HG03066 (cell line): ENCODE data around the gene TMC3.

Experiments used
- ATAC-seq: cut with Tn5 transposase; IDR thresholded peaks from one replicate; pipeline ENCODE4 v1.9.1; 2021; ENCODE audit warnings: low read depth; ENCODE audit not compliant: unreplicated experiment

Gene TMC3

DNA sequence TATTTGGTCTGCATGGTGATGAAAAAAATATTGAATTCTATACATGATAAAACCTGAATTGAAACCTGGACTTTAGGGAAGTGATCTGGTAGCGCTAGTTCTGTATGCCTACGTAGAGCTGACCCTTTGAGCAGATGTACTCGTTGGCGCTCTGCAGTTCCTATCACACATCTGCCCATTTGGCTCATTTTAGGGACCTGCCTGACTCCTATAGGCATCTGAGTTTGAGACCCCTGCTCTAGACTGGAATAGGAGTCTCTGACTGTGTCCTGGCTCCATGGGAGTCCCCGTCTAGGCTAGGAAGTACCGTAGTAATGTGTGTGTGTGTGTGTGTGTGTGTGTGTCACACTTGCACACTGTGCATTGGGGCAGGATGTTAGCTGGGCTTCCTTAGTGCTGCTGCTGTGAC, 71.3 kb downstream of the TMC3 start:
- ATAC-seq, result no peak

DNA sequence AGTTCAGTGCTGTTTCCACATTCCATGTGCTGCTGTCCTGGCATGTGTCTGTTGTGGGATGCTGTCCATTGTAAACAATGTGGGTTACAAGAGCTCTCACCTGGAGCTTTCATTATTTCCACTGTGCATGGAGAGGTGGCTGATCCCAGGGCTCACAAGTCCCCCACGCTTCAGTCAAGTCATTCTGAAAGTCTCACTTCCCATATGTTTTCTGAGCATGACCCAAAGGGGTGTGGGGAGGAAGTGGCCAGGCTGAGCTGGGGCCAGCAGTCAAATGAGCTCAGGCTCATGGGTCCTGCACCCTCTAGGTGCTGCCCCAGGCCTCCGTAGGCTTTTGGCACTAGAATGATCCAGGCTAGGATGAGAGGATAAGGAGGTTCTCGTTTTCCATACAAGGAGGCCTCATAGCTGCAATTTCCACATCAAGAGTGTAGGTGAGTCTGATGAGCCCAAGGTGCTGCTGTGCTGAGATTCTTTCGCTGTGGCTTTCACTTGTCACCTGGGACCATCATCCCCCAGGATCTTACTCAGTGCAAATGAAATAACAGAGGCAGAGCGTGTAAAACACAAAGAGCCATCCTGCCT, 72.1 kb downstream of the TMC3 start:
- peak; percentile 77 for ATAC-seq

DNA sequence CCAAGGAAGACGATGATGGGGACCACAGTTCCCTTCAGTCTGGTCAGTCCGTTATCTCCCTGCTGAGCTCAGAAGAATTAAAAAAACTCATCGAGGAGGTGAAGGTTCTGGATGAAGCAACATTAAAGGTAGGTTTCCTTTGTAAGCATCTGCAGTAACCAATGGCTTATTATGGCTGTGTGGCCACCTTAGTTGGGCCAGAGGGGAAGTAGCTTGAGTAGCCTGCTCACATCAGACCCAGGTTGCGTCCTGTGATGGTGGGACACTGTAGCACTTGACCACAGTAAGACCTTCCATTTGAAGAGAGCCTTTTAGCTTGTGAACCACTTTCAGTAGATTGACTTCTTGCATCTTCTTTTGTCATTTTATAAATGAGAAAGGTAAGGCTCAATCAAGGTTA, 72.6 kb downstream of the TMC3 start:
- ATAC-seq, result peak; percentile 16

DNA sequence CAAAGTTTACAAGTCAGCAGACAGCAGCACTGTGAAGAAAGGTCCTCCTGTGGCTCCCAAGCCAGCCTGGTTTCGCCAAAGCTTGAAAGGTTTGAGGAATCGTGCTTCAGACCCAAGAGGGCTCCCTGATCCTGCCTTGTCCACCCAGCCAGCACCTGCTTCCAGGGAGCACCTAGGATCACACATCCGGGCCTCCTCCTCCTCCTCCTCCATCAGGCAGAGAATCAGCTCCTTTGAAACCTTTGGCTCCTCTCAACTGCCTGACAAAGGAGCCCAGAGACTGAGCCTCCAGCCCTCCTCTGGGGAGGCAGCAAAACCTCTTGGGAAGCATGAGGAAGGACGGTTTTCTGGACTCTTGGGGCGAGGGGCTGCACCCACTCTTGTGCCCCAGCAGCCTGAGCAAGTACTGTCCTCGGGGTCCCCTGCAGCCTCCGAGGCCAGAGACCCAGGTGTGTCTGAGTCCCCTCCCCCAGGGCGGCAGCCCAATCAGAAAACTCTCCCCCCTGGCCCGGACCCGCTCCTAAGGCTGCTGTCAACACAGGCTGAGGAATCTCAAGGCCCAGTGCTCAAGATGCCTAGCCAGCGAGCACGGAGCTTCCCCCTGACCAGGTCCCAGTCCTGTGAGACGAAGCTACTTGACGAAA, 74.3 kb downstream of the TMC3 start:
- no peak for ATAC-seq

DNA sequence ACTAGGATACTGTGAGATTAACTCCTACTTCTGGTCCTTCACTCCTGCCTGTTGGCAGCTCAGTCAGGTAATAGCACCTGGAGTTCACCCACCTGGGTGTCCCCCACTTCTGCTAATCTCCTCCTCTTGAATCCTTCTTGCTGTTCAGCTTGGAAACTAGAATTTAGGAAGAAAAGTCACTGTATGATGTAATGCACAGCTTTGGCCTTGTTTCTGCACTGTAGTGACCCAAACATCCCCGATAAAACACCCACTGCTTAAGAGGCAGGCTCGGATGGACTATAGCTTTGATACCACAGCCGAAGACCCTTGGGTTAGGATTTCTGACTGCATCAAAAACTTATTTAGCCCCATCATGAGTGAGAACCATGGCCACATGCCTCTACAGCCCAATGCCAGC, 74.9 kb downstream of the TMC3 start:
- ATAC-seq, result no peak

DNA sequence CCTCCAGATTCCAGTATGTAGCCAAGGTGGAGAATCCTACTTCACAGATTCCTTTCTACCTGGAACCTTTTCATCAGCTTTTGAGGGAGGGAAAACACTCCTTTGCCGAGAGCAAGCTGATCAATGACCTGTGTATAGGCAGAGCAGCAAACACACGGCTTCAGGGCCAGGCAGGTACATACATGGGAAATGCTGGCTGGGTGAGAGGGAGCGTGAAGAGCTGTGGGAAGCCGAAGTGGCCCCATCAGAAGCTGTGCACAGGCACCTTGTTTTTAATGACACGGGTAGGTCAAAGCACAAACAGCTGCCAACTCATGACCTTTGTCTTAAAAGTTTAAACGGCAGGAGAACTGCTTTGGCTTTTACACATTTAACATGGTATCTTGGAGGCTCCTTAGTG, 75.4 kb downstream of the TMC3 start:
- ATAC-seq, result no peak

DNA sequence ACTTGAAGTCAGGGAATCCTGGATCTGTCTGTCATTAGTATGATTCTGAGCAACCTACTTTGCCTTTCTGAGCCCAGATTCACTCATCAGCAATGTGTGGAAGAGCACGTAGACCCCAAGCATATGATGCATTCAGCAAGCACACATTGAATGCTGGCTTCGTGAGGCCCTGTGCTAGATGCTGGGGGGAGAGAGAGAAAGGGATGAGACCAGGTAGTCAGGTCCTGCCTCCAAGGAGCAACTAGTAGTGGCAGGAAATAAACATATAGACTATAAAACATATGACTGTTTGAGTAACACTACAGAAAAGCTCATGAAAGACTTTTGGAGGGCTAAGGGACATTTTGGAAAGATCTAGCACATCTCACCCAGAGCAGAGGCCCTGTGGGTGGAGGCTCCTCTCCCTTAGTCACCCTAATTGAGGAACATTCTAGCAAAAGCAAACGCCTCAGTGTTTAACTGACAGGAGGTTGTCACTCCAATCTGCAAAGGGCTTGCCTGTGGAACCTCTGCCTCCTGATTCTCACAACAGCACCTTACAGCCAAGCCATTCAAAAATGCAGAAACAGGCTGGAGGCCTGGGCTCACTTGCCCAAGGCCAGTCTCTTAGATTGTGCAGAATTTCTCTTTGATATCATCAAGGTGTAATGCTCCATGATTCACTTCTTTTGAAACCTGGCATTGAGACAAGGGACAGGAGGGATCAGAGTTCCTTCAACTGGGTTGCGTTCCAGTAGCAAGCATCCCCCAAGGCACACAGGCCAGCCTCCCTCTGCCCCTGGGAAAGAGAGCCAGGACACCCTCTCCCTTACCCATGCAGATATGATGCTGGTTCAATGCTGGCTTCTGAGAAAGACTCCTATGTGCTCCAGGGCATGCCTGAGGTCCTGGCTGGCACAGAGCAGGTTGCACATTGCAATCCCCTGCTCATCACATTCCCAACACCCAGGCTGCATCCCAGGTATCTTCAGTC, 76.1 kb downstream of the TMC3 start:
- ATAC-seq, result no peak

DNA sequence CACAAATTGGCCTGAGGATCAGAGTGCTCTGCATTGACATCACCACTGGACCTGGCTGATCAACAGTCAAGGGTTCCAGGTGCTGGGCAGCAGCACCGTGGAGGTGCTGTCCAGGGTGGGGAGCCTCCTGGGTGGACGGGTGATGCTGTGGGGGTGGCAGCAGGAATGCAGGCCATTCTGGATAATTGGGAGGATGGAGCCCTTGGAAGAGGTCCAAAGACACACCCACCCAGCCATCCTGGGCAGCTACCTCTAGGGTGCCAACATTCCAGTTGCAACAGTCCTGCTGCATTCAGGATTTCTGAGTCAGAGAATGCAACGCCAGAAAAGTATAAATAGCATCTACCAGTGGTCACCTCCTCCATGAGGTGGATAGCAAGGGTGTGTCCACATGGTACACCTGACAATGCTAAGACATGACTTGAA, 76.9 kb downstream of the TMC3 start:
- ATAC-seq, result no peak

DNA sequence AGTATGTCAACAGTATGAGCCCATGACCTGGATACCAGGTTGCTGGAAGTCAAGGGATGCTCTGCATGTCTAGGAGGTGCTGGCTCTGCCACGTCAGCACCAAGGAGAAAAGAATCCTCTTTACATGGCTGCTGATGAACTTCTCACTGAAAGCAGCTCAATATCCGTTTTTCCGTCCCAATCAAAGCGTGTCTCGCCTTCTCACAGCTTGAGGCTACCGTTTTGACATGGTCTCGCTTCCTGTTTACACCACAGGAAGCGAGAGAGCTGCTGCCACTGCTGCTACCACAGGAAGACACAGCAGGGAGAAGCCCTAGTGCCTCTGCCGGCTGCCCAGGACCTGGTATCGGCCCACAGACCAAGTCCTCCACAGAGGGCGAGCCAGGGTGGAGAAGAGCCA, 77.3 kb downstream of the TMC3 start:
- ATAC-seq, result peak; percentile 31

DNA sequence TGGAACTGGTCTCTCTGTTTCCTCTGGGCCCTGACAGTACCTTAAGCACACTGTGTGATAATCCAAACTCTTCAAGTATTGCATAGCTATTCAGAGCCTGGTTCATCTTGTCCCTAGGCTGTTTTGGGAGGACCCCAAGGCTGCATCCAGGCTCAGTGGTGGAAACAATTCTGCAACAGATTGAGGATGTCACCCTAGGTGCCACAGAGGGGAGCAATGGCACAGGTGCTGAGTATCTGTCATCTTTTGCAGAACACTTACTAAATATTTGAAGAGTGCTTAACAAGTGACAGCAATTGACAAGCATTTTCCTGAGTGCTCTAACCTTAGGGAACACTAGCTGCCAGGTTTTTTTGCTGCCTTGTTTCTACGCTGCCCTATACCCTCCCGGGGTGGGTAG, 77.8 kb downstream of the TMC3 start:
- ATAC-seq, result no peak

DNA sequence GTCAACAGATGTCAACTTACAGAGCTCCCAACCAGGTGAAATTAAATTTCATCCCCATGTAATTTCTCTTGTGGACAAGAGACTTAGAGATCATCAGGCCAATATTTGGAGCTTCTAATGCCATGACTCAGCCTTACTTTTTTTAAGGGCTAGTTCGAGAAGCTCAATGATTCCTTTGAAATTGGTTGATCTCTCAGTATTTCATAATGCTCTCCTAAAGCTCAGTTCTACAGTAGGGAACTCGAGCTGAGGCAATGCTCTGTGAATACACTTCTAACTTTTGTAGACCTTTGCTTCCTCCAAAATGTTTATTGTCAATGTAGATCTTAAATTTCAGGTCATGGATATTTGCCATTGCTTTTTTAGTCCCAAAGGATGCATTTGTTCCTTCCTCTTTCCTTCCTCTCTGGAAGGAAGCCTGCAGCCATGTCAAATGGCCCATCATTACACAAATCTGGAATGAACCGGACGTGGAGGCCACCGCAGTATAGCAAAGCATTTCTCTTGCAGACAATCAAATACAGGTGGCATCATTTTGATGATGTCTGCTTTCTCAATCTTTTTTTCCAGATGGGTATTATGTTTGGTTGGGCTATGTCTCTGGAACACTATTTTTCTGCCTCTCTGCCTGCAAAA, 78.4 kb downstream of the TMC3 start:
- ATAC-seq, result no peak

DNA sequence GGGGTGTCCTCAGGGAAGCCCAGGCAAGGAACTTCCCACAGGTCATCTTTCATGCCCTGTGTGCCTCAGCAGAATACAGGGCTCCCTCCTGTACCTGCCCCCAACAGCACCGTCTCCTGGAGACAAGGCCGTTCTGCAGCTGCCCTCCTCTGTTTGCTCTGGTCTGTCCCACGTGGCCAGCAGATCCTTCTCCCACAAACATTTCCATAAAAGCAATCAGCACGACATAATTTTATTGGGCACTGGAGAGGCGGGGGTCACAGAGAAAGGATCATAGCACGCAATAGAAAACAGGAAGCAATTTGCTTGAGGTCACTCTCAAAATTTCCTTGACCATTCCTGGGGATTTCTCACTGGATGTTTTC, 79.5 kb downstream of the TMC3 start:
- ATAC-seq, result no peak

DNA sequence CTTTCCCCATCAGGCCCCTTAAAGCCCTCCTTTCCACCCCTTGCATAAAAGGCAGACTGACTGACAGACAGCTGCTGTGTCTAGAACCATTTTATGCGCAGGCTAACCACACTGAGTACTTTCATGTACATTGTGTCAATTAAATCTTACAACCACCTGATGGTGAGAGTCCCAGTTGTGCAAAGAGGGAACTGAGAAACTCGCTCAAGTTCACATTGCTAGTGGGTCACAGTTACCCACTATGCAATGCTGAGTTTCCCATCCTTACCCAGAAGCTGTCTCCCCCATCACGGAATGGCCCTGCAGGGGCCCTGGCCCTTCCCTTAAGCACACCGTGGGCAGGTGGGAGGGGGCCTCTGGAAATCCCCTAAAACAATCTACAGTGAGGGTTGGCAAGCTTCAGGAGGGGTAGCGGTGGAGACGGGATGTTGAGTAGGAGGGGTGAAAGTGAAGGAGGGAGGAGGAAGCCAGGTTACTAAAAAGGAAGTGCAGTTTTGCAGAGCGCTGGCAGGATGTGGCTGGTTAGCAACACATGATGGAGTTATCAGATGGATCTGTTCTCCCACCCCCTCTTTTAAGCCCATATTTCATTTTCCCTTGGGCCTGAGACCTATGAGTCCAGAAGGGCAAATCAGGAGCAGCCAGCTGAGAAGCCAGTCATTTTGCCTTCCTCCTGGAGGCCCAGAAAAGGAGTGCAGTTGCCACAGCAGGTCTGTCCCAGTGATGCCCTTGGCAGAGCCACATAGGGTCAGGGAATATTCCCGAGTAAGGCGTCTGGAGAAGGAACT, 80.1 kb downstream of the TMC3 start:
- peak; percentile 57 for ATAC-seq

DNA sequence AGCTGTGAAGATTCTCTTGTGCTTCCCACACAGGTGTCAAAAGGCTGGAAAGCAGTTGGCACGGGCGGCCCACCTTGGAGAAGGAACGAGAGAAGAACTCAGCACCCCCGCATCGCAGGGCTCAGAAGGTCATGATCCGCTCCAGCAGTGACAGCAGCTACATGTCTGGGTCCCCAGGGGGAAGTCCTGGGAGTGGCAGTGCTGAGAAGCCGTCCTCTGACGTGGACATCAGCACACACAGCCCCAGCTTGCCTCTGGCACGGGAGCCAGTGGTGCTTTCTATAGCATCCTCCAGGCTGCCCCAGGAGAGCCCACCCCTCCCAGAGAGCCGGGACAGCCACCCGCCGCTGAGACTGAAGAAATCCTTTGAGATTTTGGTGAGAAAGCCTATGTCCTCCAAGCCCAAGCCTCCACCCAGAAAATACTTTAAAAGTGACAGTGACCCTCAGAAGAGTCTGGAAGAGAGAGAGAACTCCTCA, 81.5 kb downstream of the TMC3 start:
- peak; percentile 38 for ATAC-seq

DNA sequence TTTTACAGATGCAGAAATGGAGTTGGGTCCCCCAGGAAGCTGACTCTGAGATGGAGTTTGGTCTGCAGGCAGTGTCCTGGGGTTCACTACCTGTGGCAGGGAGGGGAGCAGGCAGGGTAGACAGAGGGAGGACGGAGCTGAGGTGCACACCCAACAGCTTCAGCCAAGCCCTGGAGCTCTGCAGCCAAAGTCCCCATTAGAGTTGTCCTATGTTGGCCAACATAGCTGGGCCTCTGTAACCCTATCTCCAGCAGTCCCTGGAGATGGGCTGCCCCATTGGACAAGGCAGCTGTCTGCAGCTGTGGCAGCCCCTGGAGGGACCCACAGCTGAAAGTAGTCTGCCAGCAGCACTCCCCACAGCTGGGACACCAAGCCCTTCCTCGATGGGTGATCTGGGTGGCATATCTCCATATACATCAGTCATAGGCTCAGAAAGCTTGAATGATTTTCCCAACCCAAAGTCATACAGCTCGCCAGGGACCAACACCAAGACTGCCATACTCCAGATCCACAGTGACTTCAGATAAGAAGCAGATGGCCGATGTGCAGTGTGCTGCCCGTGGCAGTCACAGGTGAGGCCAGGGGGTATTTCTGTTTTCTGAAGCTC, 82.0 kb downstream of the TMC3 start:
- peak; percentile 0 for ATAC-seq

DNA sequence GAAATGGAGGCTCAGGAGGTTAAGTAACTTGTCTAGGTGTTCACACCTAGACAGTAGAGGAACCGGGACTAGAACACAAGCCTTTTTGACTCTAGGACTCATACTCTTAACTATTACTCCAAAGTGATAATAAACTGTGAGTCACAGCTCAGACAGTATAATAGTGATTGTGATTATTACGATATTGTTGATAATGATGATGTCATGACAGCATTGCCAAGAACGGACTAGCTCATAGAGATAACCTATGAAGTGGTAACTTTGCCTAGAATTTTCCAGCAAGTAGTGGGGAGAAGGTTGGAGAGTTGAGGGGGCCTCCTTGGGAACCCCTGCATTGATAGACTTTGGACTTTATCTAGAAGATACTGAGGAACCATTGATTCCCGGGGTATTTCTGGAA, 84.1 kb downstream of the TMC3 start:
- ATAC-seq, result no peak

DNA sequence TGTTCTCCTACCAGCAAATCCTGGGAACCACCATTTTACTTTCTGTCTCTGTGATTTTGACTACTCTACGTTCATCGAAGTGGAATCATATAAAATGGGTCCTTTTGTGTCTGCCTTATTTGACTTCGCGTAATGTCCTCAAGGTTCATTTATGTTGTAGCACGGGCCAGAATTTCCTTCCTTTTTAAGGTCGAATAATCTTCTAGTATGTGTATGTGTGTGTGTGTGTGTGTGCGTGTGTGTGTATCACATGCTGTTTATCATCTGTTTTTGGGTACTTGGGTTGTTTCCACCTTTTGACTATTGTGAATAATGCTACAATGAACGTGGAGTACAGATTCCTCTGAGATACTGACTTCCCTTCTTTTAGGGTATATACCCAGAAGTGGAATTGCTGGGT, 85.4 kb downstream of the TMC3 start:
- no peak for ATAC-seq

DNA sequence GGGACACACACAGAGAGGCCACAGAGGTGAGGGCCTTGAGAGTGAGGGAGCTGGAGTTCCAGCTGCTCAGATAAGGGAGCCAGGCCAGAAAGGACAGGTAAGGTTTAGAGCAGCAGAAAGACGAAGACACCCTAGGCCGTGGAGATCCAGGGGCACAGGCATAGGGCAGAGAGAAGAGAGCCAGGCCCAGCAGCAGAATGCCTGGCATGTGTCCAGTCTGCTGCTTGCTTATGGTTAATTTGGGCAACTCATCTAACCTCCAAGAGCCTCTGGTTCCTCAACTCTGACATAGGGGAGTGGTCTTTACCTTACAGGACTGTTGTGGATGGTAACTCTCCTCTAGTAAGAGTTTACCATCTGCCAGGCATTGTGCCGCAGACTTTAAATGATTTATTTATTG, 86.0 kb downstream of the TMC3 start:
- no peak for ATAC-seq

DNA sequence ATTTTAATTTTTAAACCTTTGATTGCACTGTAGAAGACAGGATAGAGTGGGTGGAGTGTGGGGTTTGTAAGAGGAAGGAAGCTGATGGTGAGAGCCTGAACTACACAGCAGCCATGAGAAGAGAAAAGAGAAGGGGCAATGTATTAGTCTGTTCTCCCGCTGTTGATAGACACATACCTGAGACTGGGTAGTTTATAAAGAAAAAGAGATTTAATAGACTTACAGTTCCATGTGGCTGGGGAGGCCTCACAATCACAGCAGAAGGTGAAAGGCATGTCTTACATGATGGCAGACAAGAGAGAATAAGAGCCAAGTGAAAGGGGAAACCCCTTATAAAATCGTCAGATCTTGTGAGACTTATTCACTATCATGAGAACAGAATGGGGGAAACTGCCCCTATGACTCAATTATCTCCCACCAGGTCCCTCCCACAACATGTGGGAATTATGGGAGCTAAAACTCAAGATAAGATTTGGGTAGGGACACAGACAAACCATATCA, 87.3 kb downstream of the TMC3 start:
- ATAC-seq, result no peak

DNA sequence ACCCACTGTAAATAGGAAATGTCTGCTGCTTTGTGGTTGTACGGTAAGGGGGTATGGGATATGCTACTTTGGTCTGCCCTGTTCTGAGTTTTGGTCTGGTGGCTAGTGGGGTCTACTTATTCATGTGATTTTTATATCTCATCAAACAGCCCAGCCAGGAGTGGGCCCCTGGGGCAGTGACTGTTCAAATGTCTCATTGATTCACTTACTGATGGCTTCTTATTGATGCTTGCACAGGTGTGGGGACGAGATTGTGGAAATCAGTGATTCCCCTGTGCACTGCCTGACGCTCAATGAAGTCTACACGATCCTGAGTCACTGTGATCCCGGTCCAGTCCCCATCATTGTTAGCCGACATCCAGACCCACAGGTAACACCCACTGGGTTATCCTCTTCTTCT, 88.6 kb downstream of the TMC3 start:
- ATAC-seq, result no peak
